DND-41 (cell line): ENCODE measurements around the gene LRRC75B.

Source experiments
- EZH2 ChIP-seq: IDR thresholded peaks from 3 replicates; pipeline ENCODE4 v1.6.1; 2012; ENCODE audit warnings: borderline replicate concordance, low read depth, mild to moderate bottlenecking, moderate library complexity, low read length, inconsistent platforms; ENCODE audit not compliant: severe bottlenecking
- TF ChIP-seq, protein P1 (sequence below): IDR thresholded peaks from 2 replicates; pipeline ENCODE4 v1.5.1; 2012; ENCODE audit warnings: borderline replicate concordance, low read length, moderate library complexity, mild to moderate bottlenecking; ENCODE audit not compliant: poor library complexity, severe bottlenecking; ENCODE audit errors: extremely low read depth

- TF ChIP-seq, protein P1, sequence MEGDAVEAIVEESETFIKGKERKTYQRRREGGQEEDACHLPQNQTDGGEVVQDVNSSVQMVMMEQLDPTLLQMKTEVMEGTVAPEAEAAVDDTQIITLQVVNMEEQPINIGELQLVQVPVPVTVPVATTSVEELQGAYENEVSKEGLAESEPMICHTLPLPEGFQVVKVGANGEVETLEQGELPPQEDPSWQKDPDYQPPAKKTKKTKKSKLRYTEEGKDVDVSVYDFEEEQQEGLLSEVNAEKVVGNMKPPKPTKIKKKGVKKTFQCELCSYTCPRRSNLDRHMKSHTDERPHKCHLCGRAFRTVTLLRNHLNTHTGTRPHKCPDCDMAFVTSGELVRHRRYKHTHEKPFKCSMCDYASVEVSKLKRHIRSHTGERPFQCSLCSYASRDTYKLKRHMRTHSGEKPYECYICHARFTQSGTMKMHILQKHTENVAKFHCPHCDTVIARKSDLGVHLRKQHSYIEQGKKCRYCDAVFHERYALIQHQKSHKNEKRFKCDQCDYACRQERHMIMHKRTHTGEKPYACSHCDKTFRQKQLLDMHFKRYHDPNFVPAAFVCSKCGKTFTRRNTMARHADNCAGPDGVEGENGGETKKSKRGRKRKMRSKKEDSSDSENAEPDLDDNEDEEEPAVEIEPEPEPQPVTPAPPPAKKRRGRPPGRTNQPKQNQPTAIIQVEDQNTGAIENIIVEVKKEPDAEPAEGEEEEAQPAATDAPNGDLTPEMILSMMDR = no peak
- TF ChIP-seq EZH2 = no peak
These were observed 2.2 kb downstream of the LRRC75B start for GRCh38 chr22:24590596-24591173.
